ENCODE data around the gene RASSF6.
"Not testable (repeated sequence)": the region's sequence is repeated elsewhere in the genome, so short reads cannot be mapped to it uniquely, and the experiment has no call there.

- not testable (repeated sequence) for TF ChIP-seq CTCF (conservative IDR thresholded peaks at IDR 0.05); EZH2 (IDR thresholded peaks at IDR 0.05; ENCODE audit: low read depth)
Measured at GRCh38 chr4:73597183-73597582, 23.1 kb downstream of the RASSF6 start.
